ENCODE data around the gene PDCD11. TPM values are rescaled to one million over a fixed set of nuclear protein-coding genes. Genes with fewer than 3 reads are reported as not detected.

Gene PDCD11
- polyA plus RNA-seq, 1 experiment: 18.5 TPM

DNA sequence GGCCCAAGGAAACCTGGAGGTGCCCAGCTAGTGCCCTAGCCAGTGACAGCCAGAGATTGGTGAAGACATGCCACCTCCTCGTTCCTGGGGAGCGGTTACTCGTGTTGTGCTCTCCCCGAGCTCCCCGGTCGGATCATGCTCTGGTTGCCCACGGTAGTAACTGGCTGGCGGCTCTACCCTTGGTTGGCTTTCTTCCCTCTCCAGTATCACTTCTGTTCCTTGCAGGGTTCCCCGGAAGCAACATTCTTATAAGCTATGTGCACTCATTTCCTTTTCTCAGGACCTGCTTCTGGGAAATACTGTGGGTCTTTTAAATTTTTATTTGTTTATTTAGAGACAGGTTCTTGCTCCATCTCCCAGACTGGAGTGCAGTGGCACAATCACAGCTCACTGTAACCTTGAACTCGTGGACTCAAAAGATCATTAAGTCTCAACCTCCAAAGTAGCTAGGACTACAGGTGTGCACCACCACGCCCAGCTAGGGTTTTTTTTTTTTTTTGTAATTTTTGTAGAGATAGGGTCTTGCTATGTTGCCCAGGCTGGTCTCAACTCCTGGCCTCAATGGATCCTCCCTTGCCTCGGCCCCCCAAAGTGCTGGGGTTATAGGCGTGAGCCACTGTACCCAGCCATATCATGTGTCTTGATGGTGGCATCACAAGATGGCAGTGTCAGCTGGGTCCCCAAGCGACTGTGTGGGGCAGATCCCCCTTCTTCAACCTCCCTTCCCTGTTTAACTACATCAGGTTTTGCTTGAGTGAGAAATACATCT is 69.2 kb downstream of the PDCD11 start:
- ChIA-PET CTCF (interaction anchor here (1.1 to 1.2 kb wide), 2 partner anchors 15 to 17 kb away, joined by 3 to 5 read pairs; no protein-coding TSS in a partner anchor), POLR2A (interaction anchor here (2.1 kb wide), 1 partner anchor 13 kb away, joined by 4 read pairs; the partner anchor contains the start of gene CALHM2)
- DNase-seq (ENCODE audit: low read depth, low spot score): no peak
- TF ChIP-seq, protein P1, sequence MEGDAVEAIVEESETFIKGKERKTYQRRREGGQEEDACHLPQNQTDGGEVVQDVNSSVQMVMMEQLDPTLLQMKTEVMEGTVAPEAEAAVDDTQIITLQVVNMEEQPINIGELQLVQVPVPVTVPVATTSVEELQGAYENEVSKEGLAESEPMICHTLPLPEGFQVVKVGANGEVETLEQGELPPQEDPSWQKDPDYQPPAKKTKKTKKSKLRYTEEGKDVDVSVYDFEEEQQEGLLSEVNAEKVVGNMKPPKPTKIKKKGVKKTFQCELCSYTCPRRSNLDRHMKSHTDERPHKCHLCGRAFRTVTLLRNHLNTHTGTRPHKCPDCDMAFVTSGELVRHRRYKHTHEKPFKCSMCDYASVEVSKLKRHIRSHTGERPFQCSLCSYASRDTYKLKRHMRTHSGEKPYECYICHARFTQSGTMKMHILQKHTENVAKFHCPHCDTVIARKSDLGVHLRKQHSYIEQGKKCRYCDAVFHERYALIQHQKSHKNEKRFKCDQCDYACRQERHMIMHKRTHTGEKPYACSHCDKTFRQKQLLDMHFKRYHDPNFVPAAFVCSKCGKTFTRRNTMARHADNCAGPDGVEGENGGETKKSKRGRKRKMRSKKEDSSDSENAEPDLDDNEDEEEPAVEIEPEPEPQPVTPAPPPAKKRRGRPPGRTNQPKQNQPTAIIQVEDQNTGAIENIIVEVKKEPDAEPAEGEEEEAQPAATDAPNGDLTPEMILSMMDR (IDR thresholded peaks at IDR 0.05; ENCODE audit: low read depth, low read length): no peak
- no peak overlapping the region for H3K4me3 ChIP-seq (ENCODE audit: low read depth, low read length)
- no peaks in the 10 kb centered on the region; the same call in 1 of the 2 replicates for H3K9me3 ChIP-seq (ENCODE audit: control insufficient read depth, insufficient read depth, low read length)
- peaks cover 8% of the 10 kb centered on the region for H3K27me3 ChIP-seq (ENCODE audit: control insufficient read depth, insufficient read depth, low read length)
- no peak overlapping the region for H3K27ac ChIP-seq (ENCODE audit: low read depth, low read length)

DNA sequence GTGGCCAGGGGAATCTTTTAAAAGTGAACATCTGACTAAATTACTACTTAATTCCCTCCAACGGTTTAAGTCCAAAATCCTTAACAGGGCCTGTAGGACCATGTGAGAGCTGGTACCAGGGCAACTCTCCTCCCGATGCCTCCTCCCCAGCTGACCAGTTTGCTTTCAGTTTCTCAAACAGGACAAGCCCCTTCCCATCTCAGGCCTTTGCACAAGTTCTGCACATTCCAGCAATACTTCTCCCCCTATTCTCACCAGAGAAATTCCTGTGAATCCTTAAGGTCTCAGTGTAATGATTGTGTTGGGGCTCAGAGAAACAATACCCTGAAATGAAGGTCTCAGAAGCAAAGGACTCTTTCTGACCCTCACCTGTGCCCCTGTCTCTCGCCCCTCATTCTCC is 70.3 kb downstream of the PDCD11 start:
- no peak overlapping the region for H3K4me3 ChIP-seq (ENCODE audit: low read depth, low read length)
- no peaks in the 10 kb centered on the region; the same call in 1 of the 2 replicates for H3K9me3 ChIP-seq (ENCODE audit: control insufficient read depth, insufficient read depth, low read length)
- DNase-seq (ENCODE audit: low read depth, low spot score): no peak
- TF ChIP-seq, protein P1 (IDR thresholded peaks at IDR 0.05; ENCODE audit: low read depth, low read length): no peak
- no peak overlapping the region for H3K27ac ChIP-seq (ENCODE audit: low read depth, low read length)
- POLR2A ChIA-PET: interaction anchor here (2.1 kb wide), 1 partner anchor 15 kb away, joined by 4 read pairs; the partner anchor contains the start of gene CALHM2
- H3K27me3 ChIP-seq (ENCODE audit: control insufficient read depth, insufficient read depth, low read length): peaks cover 8% of the 10 kb centered on the region
- CTCF ChIA-PET: interaction anchor here (1.0 kb wide), 1 partner anchor 19 kb away, joined by 4 read pairs; no protein-coding TSS in a partner anchor

DNA sequence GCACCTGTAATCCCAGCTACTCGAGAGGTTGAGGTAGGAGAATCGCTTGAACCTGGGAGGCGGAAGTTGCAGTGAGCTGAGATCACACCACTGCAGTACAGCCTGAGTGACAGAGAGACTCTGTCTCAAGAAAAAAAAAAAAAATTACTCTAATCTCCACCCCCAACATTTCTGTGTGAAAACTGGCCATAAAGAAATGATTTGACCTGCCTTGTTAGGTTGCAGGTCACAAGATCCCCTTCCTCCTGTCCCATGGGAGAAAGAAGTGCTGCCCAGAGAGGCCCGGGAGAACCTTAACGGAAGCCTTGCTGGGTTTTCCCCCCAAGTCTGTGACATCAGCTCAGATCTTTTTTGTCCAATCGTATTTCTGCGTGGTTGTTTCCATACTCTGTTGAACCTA is 71.0 kb downstream of the PDCD11 start:
- ChIA-PET POLR2A (no interaction called here), CTCF (interaction anchor here (1.0 kb wide), 1 partner anchor 18 kb away, joined by 4 read pairs; no protein-coding TSS in a partner anchor)
- TF ChIP-seq, protein P1 (IDR thresholded peaks at IDR 0.05; ENCODE audit: low read depth, low read length): no peak

DNA sequence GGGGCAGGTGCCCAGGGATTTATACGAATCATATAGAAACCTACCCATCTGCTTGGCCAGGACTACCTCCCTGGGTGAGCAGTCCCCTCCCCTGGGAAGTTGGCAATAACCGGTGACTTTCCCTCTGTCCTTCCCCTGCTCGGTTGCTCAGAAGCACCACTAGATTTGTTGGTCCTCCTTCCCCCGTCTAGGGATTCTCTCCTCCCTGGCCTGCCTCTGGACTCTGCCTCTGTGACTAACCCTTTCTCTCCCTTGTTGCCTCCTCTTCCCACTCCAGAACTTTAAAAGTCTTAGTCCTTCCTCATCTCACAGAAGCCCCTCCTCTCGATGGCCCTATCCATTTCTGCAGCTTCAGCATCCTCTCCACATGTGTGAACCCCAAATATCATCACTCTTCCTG is 72.8 kb downstream of the PDCD11 start:
- Histone ChIP-seq H3K27ac (ENCODE audit: low read depth, low read length) (no peak overlapping the region), H3K4me3 (ENCODE audit: low read depth, low read length) (no peak overlapping the region), H3K9me3 (ENCODE audit: control insufficient read depth, insufficient read depth, low read length) (no peaks in the 10 kb centered on the region; the same call in 1 of the 2 replicates), H3K27me3 (ENCODE audit: control insufficient read depth, insufficient read depth, low read length) (peaks cover 11% of the 10 kb centered on the region)
- ChIA-PET CTCF (interaction anchor here (1.1 to 1.2 kb wide), 2 partner anchors 16 to 17 kb away, joined by 3 to 4 read pairs; no protein-coding TSS in a partner anchor), POLR2A (no interaction called here)
- TF ChIP-seq, protein P1 (IDR thresholded peaks at IDR 0.05; ENCODE audit: low read depth, low read length): no peak
- no peak for DNase-seq (ENCODE audit: low read depth, low spot score)

More for the DNA sequence above, 71.0 kb downstream of the PDCD11 start:
- Histone ChIP-seq H3K27ac (ENCODE audit: low read depth, low read length) (no peak overlapping the region), H3K9me3 (ENCODE audit: control insufficient read depth, insufficient read depth, low read length) (no peaks in the 10 kb centered on the region; the same call in 1 of the 2 replicates), H3K4me3 (ENCODE audit: low read depth, low read length) (no peak overlapping the region), H3K27me3 (ENCODE audit: control insufficient read depth, insufficient read depth, low read length) (peaks cover 11% of the 10 kb centered on the region)
- no peak for DNase-seq (ENCODE audit: low read depth, low spot score)

Measured in AG04450 (cell line).